Measurements from ENCODE around the gene FAM120A. TPM values are rescaled to one million over a fixed set of nuclear protein-coding genes. Genes with fewer than 3 reads are reported as not detected.

FAM120A gene
- total RNA-seq, 1 experiment from 2014 or later, result 79.3 TPM

DNA sequence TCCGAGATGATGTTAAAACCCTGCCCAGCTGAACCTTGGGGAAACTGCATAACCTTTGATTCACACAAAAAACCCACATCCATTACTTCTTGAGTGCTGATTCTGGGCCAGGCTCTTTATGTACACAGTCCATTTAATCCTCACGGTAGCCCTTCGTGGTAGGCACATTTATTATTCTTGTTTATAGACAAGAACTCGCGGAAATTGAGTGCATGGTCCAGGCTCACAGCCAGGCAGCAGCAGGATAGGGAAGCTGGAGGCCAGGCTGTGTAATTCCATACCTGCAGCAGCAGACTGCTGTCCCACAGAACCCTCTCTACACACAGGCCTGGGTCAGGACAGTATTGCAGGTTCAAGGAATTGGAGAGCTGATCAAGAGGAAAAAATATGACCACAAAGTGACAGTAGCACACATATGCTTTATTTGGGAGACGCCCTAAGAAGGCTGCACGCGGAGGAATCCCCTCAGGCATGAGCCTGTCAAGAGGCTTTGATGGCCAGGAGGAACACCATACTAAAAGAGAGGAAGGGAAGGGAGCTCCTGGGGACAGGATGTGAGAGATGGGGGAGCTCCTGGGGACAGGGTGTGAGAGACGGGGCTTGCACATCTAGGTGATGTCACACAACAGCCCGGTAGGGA lies 28.4 kb upstream of the FAM120A start:
- DNase-seq, result no peak
- Histone ChIP-seq H3K4me1 (ENCODE audit: low read length) (no peaks in the 10 kb centered on the region), H3K27ac (ENCODE audit: low read length) (no peak overlapping the region), H3K36me3 (ENCODE audit: insufficient read depth, low read length) (no peaks in the 10 kb centered on the region), H3K27me3 (ENCODE audit: low read length) (peaks cover 3% of the 10 kb centered on the region; the same call in 1 of the 2 replicates), H4K20me1 (ENCODE audit: insufficient read depth, low read depth, low read length) (no peaks in the 10 kb centered on the region), H3K79me2 (ENCODE audit: low read length) (no peaks in the 10 kb centered on the region), H3K9me3 (ENCODE audit: low read length) (peaks cover 4% of the 10 kb centered on the region; the same call in 1 of the 2 replicates), H2AFZ (ENCODE audit: low read length) (no peak overlapping the region), H3K4me2 (ENCODE audit: low read depth, low read length, poor library complexity, severe bottlenecking) (no peak overlapping the region), H3K4me3 (ENCODE audit: low read length) (no peak overlapping the region), H3K9me2 (replicated peaks; ENCODE audit: insufficient read depth, low read length) (no peaks in the 10 kb centered on the region), H3K9ac (ENCODE audit: low read length) (no peak overlapping the region)

DNA sequence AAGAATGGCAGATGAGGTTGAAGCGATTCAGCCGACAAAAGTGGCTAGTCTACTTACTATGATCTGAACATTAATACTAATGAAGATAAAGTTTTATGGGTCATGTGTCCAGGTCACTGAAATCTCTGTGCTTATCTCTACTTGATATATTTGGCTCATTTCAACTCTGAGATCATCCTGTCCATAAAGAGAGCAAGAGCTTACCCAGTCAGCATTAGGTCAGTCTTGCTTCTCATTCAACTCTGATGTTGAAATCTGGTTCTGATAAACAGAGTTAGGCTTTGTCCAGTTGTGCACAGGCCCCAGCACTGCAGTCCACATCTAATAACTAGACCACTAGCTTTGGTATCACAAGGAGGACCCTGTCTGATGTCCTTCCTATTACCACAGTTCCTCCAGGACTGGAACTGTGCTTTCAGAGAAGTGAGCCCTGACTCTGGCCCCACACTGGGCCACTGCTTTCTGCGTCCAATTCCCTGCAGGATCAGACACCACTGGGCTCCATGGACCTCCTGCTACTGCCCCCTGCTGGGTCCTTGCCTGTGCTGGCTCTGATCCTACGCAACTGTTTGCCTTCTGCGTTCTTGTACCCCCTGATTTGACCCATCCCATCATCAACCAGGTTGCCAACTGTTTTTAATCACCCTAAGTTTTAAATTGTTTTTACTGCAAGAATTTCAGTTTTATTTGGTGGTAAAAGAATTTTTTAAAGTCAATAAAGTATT lies 23.7 kb upstream of the FAM120A start:
- Histone ChIP-seq H3K9me3 (ENCODE audit: low read length) (no peaks in the 10 kb centered on the region), H3K4me1 (ENCODE audit: low read length) (no peaks in the 10 kb centered on the region), H3K36me3 (ENCODE audit: insufficient read depth, low read length) (no peaks in the 10 kb centered on the region), H3K4me2 (ENCODE audit: low read depth, low read length, poor library complexity, severe bottlenecking) (no peak overlapping the region), H3K79me2 (ENCODE audit: low read length) (no peaks in the 10 kb centered on the region), H3K27ac (ENCODE audit: low read length) (no peak overlapping the region), H4K20me1 (ENCODE audit: insufficient read depth, low read depth, low read length) (no peaks in the 10 kb centered on the region), H3K9ac (ENCODE audit: low read length) (no peak overlapping the region), H2AFZ (ENCODE audit: low read length) (no peak overlapping the region), H3K4me3 (ENCODE audit: low read length) (no peak overlapping the region), H3K9me2 (replicated peaks; ENCODE audit: insufficient read depth, low read length) (no peaks in the 10 kb centered on the region), H3K27me3 (ENCODE audit: low read length) (no peaks in the 10 kb centered on the region)
- peak; percentile 52 for DNase-seq

DNA sequence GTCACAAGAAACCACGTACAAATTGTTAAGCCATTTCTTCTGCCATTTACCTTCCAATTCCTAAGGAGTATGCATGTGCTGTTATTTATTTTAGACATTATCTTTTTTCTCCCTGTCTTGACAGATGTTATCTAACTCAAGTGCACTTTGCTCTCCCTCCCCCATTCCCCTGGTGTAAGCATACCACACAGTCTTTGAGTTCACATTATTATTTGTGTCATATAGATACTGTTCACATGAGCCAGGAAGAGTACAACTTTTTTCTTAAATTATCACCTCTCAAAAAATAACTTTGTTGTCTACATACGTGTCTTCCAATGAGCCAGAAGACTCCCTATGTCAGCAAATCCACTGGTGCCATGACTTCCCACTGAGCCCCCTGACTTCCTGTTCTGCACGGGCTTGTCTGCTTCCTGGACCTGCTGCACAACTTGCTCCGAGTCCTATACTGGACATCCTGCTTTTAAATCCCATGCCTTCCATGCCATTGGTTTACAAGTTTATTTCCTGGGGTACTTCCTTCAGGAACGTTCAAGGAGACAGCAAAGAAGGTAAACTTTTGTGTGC lies 19.9 kb upstream of the FAM120A start:
- Histone ChIP-seq H2AFZ (ENCODE audit: low read length) (no peak overlapping the region), H4K20me1 (ENCODE audit: insufficient read depth, low read depth, low read length) (no peaks in the 10 kb centered on the region), H3K9me2 (replicated peaks; ENCODE audit: insufficient read depth, low read length) (no peaks in the 10 kb centered on the region), H3K27me3 (ENCODE audit: low read length) (no peaks in the 10 kb centered on the region), H3K36me3 (ENCODE audit: insufficient read depth, low read length) (no peaks in the 10 kb centered on the region), H3K9ac (ENCODE audit: low read length) (no peak overlapping the region), H3K27ac (ENCODE audit: low read length) (no peak overlapping the region), H3K9me3 (ENCODE audit: low read length) (no peaks in the 10 kb centered on the region), H3K4me1 (ENCODE audit: low read length) (no peaks in the 10 kb centered on the region), H3K4me3 (ENCODE audit: low read length) (no peak overlapping the region), H3K79me2 (ENCODE audit: low read length) (no peaks in the 10 kb centered on the region), H3K4me2 (ENCODE audit: low read depth, low read length, poor library complexity, severe bottlenecking) (no peak overlapping the region)
- no peak for DNase-seq

DNA sequence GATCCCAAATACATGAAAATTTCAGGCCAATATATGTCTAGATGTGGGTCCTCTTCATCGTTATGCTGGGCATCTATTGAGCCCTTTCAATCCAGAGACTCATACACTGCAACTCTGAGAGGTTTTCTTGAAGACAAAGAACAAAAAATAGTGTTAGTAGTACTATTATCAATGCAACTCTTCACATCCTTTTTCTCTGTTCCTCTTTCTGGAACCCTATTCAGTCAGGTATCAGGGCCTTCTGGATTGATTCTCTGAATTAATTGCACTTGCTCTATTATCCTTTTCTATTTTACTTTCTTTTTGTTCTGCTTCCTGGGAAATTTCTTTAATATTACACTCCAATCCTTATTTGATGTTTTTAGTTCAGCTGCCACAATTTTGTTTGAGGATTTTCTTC lies 18.5 kb upstream of the FAM120A start:
- Histone ChIP-seq H3K9me3 (ENCODE audit: low read length) (no peaks in the 10 kb centered on the region), H3K27me3 (ENCODE audit: low read length) (no peaks in the 10 kb centered on the region), H3K36me3 (ENCODE audit: insufficient read depth, low read length) (no peaks in the 10 kb centered on the region), H3K79me2 (ENCODE audit: low read length) (no peaks in the 10 kb centered on the region), H3K27ac (ENCODE audit: low read length) (no peak overlapping the region), H2AFZ (ENCODE audit: low read length) (no peak overlapping the region), H3K4me1 (ENCODE audit: low read length) (no peaks in the 10 kb centered on the region), H4K20me1 (ENCODE audit: insufficient read depth, low read depth, low read length) (no peaks in the 10 kb centered on the region), H3K9ac (ENCODE audit: low read length) (no peak overlapping the region), H3K4me2 (ENCODE audit: low read depth, low read length, poor library complexity, severe bottlenecking) (no peak overlapping the region), H3K9me2 (replicated peaks; ENCODE audit: insufficient read depth, low read length) (no peaks in the 10 kb centered on the region), H3K4me3 (ENCODE audit: low read length) (no peak overlapping the region)
- no peak for DNase-seq

DNA sequence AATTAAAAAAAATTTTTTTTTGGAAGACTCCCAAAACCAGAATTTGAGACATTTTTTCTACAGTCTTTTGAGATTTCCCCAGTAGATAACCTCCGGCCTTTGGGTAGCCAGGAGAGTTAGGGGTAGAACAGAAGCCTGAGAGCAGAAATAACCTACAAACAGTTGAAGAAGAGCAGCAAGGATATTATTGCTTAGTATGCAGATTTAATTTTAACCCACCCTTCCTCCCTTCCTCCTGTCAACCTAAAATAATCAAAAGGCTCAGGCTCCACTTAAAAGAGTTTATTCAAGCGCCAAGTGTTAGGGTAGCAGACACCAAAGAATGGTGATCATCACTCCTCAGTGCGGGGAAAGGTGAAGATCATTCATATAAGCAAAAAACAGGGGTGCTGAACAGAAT lies 17.4 kb upstream of the FAM120A start:
- H3K9me2 ChIP-seq (replicated peaks; ENCODE audit: insufficient read depth, low read length), result no peaks in the 10 kb centered on the region
- H3K27me3 ChIP-seq (ENCODE audit: low read length), result no peaks in the 10 kb centered on the region
- no peaks in the 10 kb centered on the region for H3K79me2 ChIP-seq (ENCODE audit: low read length)
- no peak overlapping the region for H3K4me3 ChIP-seq (ENCODE audit: low read length)
- H3K4me1 ChIP-seq (ENCODE audit: low read length), result no peaks in the 10 kb centered on the region
- H4K20me1 ChIP-seq (ENCODE audit: insufficient read depth, low read depth, low read length), result no peaks in the 10 kb centered on the region
- H3K9me3 ChIP-seq (ENCODE audit: low read length), result no peaks in the 10 kb centered on the region
- no peak overlapping the region for H3K9ac ChIP-seq (ENCODE audit: low read length)
- no peak overlapping the region for H3K27ac ChIP-seq (ENCODE audit: low read length)
- H3K4me2 ChIP-seq (ENCODE audit: low read depth, low read length, poor library complexity, severe bottlenecking), result no peak overlapping the region
- H2AFZ ChIP-seq (ENCODE audit: low read length), result no peak overlapping the region
- no peaks in the 10 kb centered on the region for H3K36me3 ChIP-seq (ENCODE audit: insufficient read depth, low read length)
- no peak for DNase-seq

DNA sequence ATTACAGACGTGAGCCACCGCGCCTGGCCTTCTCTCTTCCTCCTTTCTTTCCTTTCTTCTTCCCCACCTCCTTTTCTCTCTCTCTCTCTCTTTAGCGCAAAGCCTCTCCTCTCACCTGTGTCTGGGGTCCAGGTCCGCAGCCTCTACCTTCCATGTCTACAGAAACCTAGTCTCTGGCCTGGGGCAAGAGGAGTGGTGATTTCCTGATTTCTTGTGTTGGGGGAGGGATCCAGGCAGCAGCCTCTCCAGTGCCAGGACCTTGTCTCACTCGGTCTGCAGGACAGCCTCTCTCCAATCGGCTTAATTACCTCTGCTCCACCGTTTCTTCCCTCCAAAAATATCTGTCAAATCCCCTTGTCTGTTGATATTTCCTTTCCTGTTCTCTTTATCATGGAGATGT lies 16.1 kb upstream of the FAM120A start:
- H3K79me2 ChIP-seq (ENCODE audit: low read length), result no peaks in the 10 kb centered on the region
- no peaks in the 10 kb centered on the region for H3K36me3 ChIP-seq (ENCODE audit: insufficient read depth, low read length)
- DNase-seq, result no peak
- H3K9me3 ChIP-seq (ENCODE audit: low read length), result no peaks in the 10 kb centered on the region
- H2AFZ ChIP-seq (ENCODE audit: low read length), result no peak overlapping the region
- H3K4me1 ChIP-seq (ENCODE audit: low read length), result no peaks in the 10 kb centered on the region
- H3K4me2 ChIP-seq (ENCODE audit: low read depth, low read length, poor library complexity, severe bottlenecking), result no peak overlapping the region
- no peaks in the 10 kb centered on the region for H4K20me1 ChIP-seq (ENCODE audit: insufficient read depth, low read depth, low read length)
- H3K27ac ChIP-seq (ENCODE audit: low read length), result no peak overlapping the region
- no peak overlapping the region for H3K9ac ChIP-seq (ENCODE audit: low read length)
- no peak overlapping the region for H3K4me3 ChIP-seq (ENCODE audit: low read length)
- H3K27me3 ChIP-seq (ENCODE audit: low read length), result no peaks in the 10 kb centered on the region
- H3K9me2 ChIP-seq (replicated peaks; ENCODE audit: insufficient read depth, low read length), result no peaks in the 10 kb centered on the region

DNA sequence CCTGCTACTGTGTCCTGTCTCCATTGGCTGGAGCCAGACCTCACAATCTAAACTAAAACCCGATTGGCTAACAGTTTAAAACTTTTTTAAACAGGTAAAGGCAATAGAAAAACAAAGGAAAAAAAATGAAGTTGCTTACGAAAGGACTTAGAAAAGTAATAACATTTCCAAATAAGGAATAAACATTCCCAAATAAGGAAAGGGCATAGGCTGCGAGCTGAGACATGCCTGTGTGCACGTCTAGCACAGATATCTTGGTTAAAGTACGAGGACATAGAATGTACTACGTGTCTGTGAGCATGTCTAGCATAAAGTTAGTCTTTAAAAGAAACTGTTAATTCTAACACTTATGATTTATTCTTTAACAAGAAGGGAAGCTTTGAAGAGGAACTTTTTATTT lies 15.3 kb upstream of the FAM120A start:
- no peak overlapping the region for H3K9ac ChIP-seq (ENCODE audit: low read length)
- DNase-seq, result no peak
- H3K27me3 ChIP-seq (ENCODE audit: low read length), result no peaks in the 10 kb centered on the region
- no peaks in the 10 kb centered on the region for H4K20me1 ChIP-seq (ENCODE audit: insufficient read depth, low read depth, low read length)
- H2AFZ ChIP-seq (ENCODE audit: low read length), result no peak overlapping the region
- no peak overlapping the region for H3K4me3 ChIP-seq (ENCODE audit: low read length)
- no peaks in the 10 kb centered on the region for H3K9me3 ChIP-seq (ENCODE audit: low read length)
- no peak overlapping the region for H3K4me2 ChIP-seq (ENCODE audit: low read depth, low read length, poor library complexity, severe bottlenecking)
- no peaks in the 10 kb centered on the region for H3K4me1 ChIP-seq (ENCODE audit: low read length)
- no peaks in the 10 kb centered on the region for H3K79me2 ChIP-seq (ENCODE audit: low read length)
- H3K9me2 ChIP-seq (replicated peaks; ENCODE audit: insufficient read depth, low read length), result no peaks in the 10 kb centered on the region
- no peaks in the 10 kb centered on the region for H3K36me3 ChIP-seq (ENCODE audit: insufficient read depth, low read length)
- no peak overlapping the region for H3K27ac ChIP-seq (ENCODE audit: low read length)

DNA sequence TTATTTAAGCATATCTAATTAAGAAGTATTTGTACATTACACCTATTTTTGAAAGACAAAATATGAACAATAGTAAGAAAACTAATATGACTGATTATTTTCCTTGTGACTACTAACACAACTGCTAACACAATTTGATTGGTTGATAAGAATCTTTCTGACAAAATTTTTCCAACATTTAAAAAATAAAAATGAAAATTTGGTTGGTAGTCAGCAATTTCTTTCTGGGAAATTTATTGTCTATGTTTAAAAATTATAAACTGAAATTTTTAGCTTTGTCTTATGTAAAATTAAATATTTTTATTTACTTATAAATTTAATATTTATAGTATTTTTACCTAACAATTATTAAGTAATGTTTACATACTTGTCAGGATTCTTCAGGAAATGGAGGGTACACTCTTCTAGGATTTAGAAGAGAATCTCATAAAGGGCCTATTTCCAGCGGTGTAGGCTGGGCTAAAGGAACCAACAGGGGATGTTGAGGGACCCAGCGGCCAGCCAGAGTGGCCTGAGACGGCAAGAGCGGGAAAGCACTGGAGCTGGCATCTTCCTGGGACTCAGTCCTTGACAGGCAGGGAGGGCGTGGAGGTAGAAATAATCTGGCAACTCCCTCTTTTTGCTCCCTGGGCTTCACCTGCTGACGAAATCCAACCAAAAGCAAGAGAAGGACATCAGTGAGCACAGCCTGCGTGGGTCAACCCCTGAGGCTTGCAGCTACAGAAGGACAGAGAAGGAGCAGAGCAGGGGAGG lies 14.7 kb upstream of the FAM120A start:
- no peaks in the 10 kb centered on the region for H3K9me3 ChIP-seq (ENCODE audit: low read length)
- H3K4me2 ChIP-seq (ENCODE audit: low read depth, low read length, poor library complexity, severe bottlenecking), result no peak overlapping the region
- H3K9ac ChIP-seq (ENCODE audit: low read length), result no peak overlapping the region
- H4K20me1 ChIP-seq (ENCODE audit: insufficient read depth, low read depth, low read length), result no peaks in the 10 kb centered on the region
- no peaks in the 10 kb centered on the region for H3K4me1 ChIP-seq (ENCODE audit: low read length)
- H3K4me3 ChIP-seq (ENCODE audit: low read length), result no peak overlapping the region
- H3K36me3 ChIP-seq (ENCODE audit: insufficient read depth, low read length), result no peaks in the 10 kb centered on the region
- no peak overlapping the region for H3K27ac ChIP-seq (ENCODE audit: low read length)
- no peaks in the 10 kb centered on the region for H3K79me2 ChIP-seq (ENCODE audit: low read length)
- no peaks in the 10 kb centered on the region for H3K27me3 ChIP-seq (ENCODE audit: low read length)
- DNase-seq, result peak; percentile 4
- no peaks in the 10 kb centered on the region for H3K9me2 ChIP-seq (replicated peaks; ENCODE audit: insufficient read depth, low read length)
- no peak overlapping the region for H2AFZ ChIP-seq (ENCODE audit: low read length)

All from Karpas-422 (cell line).